Spinal cord (tissue), 10 donors: ENCODE measurements around the gene HOXA11. TPM values are rescaled to one million over a fixed set of nuclear protein-coding genes. Genes with fewer than 3 reads are reported as not detected.

Source experiments
- DNase-seq, 6 donors: peaks; one replicate each; pipeline versions ENCODE4 v3.0.0 to v3.0.0-alpha.2; 2013 to 2015; ENCODE audit warnings: low spot score in 6 of 6, low read depth in 4 of 6
- H3K27ac ChIP-seq: one replicate; pipeline ENCODE4 v1.5.1; 2013; ENCODE audit warnings: low read depth, low read length, control low read depth
- H3K27me3 ChIP-seq: one replicate; pipeline ENCODE4 v1.6.1; 2013; ENCODE audit warnings: low read length; ENCODE audit not compliant: control insufficient read depth, insufficient read depth
- H3K36me3 ChIP-seq: one replicate; pipeline ENCODE4 v1.6.1; 2013; ENCODE audit warnings: low read length; ENCODE audit not compliant: control insufficient read depth, insufficient read depth
- H3K4me1 ChIP-seq: one replicate; pipeline ENCODE4 v1.6.1; 2013; ENCODE audit warnings: low read length; ENCODE audit not compliant: control insufficient read depth, insufficient read depth
- H3K4me3 ChIP-seq: one replicate; pipeline ENCODE4 v1.5.1; 2013; ENCODE audit warnings: low read depth, low read length, control low read depth
- H3K9me3 ChIP-seq: one replicate; pipeline ENCODE4 v1.6.1; 2013; ENCODE audit warnings: low read length; ENCODE audit not compliant: control insufficient read depth, insufficient read depth
- WGBS: methylation state at CpG from one replicate; pipeline ENCODE4 v1.1.5; 2013; ENCODE audit warnings: missing lambda C conversion rate; ENCODE audit not compliant: insufficient coverage; 5-methylcytosine and 5-hydroxymethylcytosine counted together
- polyA plus RNA-seq, 2 donors: library from polyadenylated mRNA; unstranded; fragments of 120-200 nt; gene quantifications; one replicate each; pipeline ENCODE4 v1.2.1, GENCODE V29; 2013; ENCODE audit not compliant: insufficient read length in 2 of 2
- total RNA-seq, 2 donors: library from RNA; depleted of rRNA in 1 of 2; stranded (reverse); fragments of 120-200 nt in 1 of 2; fragments of >200 nt in 1 of 2; gene quantifications; one replicate each; pipeline versions ENCODE4 v1.2.3 to v1.2.4, GENCODE V29; 2013 to 2014
- donor health status: healthy.

Gene HOXA11
- total and polyA plus RNA-seq, 4 donors: 0.27 to 2.2 TPM; not detected in 2

GRCh38 chr7:27154369-27154768 lies 30.7 kb downstream of the HOXA11 start:
- H3K27ac ChIP-seq: peak overlapping the region; percentile 99
- DNase-seq: no peak
- H3K36me3 ChIP-seq: peaks cover 12% of the 10 kb centered on the region
- 40% methylated on average over 8 of the region's 10 CpGs for WGBS
- peak overlapping the region; percentile 74 for H3K4me3 ChIP-seq
- H3K27me3 ChIP-seq: peaks cover 8% of the 10 kb centered on the region
- H3K9me3 ChIP-seq: no peaks in the 10 kb centered on the region
- H3K4me1 ChIP-seq: peaks cover 76% of the 10 kb centered on the region

DNA sequence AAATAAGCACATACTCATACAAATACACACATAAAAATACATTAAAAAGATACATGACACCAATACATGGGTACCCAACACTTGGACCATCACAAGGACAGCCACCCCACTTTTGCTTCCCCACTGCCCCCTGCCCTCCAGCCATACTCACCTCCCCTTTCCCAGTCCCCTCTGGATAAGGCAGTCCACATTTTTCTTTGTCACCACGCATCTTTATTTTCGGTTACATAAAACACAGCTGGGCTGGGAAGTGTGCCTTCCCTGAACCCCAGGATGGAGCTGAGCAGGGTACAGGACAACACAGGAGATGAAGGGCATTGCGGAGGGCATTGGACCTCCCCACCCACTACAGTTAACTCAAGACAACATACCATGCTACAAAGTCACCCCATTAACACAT lies 31.5 kb downstream of the HOXA11 start:
- peaks cover 14% of the 10 kb centered on the region for H3K36me3 ChIP-seq
- H3K9me3 ChIP-seq: no peaks in the 10 kb centered on the region
- peak overlapping the region; percentile 99 for H3K27ac ChIP-seq
- WGBS: 43% methylated on average over 3 of the region's 3 CpGs
- DNase-seq: no peak
- peaks cover 76% of the 10 kb centered on the region for H3K4me1 ChIP-seq
- H3K4me3 ChIP-seq: peak overlapping the region; percentile 91
- peaks cover 5% of the 10 kb centered on the region for H3K27me3 ChIP-seq

GRCh38 chr7:27152816-27153442 lies 32.1 kb downstream of the HOXA11 start:
- peak overlapping the region; percentile 91 for H3K4me3 ChIP-seq
- WGBS: 20% methylated on average over 14 of the region's 22 CpGs
- H3K4me1 ChIP-seq: peaks cover 76% of the 10 kb centered on the region
- peaks cover 14% of the 10 kb centered on the region for H3K36me3 ChIP-seq
- H3K9me3 ChIP-seq: no peaks in the 10 kb centered on the region
- DNase-seq: peak in 1 of 6 donors; percentile 64
- H3K27ac ChIP-seq: peak overlapping the region; percentile 99
- H3K27me3 ChIP-seq: no peaks in the 10 kb centered on the region

- H3K9me3 ChIP-seq: no peaks in the 10 kb centered on the region
- H3K4me1 ChIP-seq: peaks cover 74% of the 10 kb centered on the region
- peak within 1 kb of the TSS; percentile 91 for H3K4me3 ChIP-seq
- peak within 1 kb of the TSS; percentile 99 for H3K27ac ChIP-seq
- H3K27me3 ChIP-seq: peaks cover 4% of the 10 kb centered on the region
- WGBS: 7% methylated on average over 48 of the region's 53 CpGs
- peak in 2 of 6 donors; percentile 81 to 96 for DNase-seq
- H3K36me3 ChIP-seq: peaks cover 18% of the 10 kb centered on the region
These were observed 32.9 kb downstream of the HOXA11 start, which contains the start of gene HOXA3 for GRCh38 chr7:27151931-27152815. Gene HOXA3 (minus strand): TSS chr7:27152583. CDS start chr7:27110640, 41,943 bp downstream.

- no peak for DNase-seq
- under 1% methylated on average over 20 of the region's 27 CpGs for WGBS
These were observed 33.6 kb downstream of the HOXA11 start for GRCh38 chr7:27151341-27151930.

DNA sequence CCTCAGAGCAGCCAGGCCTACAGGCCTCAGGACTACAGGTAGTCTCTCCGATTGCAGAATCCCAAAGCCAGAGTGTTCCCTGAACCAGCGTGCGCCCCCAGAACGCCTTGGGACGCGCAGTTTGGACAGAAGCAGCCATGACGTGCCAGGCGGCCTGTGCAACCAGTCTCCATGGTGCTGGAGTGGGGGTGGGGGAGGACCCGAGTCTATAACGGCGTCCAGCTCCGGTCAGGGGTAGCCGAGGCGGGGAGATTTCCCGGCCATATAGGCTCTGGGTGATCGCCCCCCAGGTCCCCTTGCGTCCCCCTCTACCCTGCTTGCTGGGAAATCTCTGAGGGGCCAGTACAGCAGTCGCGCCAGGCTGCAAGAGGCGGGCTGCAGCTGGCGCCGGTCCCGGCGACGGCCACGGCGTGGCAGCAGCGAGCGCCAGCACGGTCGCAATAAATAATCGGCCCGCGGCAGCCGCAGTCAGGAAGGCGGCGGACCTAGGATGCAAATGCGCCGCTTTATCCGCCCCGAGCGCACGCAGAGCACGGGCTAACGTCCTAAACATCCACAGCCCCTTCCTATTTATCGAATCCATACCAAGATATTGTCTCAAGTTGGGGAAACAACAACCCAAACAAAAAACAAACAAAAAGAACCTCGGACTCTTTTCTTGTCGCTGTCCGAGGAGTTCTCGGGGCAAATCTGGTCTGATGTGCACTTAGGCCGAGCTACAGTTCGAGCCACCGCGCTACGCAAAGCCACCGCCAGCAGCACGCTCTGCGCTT lies 34.3 kb downstream of the HOXA11 start:
- Histone ChIP-seq H3K4me1 (peaks cover 80% of the 10 kb centered on the region), H3K27me3 (peaks cover 4% of the 10 kb centered on the region), H3K9me3 (no peaks in the 10 kb centered on the region), H3K4me3 (peak overlapping the region; percentile 91), H3K36me3 (peaks cover 25% of the 10 kb centered on the region), H3K27ac (peak overlapping the region; percentile 99)
- peak in 2 of 6 donors; percentile 94 to 95 for DNase-seq
- WGBS: under 1% methylated on average over 57 of the region's 58 CpGs

More at GRCh38 chr7:27151341-27151930, 33.6 kb downstream of the HOXA11 start:
- Histone ChIP-seq H3K9me3 (no peaks in the 10 kb centered on the region), H3K27ac (peak overlapping the region; percentile 99), H3K36me3 (peaks cover 23% of the 10 kb centered on the region), H3K4me1 (peaks cover 78% of the 10 kb centered on the region), H3K27me3 (peaks cover 4% of the 10 kb centered on the region), H3K4me3 (peak overlapping the region; percentile 91)

DNA sequence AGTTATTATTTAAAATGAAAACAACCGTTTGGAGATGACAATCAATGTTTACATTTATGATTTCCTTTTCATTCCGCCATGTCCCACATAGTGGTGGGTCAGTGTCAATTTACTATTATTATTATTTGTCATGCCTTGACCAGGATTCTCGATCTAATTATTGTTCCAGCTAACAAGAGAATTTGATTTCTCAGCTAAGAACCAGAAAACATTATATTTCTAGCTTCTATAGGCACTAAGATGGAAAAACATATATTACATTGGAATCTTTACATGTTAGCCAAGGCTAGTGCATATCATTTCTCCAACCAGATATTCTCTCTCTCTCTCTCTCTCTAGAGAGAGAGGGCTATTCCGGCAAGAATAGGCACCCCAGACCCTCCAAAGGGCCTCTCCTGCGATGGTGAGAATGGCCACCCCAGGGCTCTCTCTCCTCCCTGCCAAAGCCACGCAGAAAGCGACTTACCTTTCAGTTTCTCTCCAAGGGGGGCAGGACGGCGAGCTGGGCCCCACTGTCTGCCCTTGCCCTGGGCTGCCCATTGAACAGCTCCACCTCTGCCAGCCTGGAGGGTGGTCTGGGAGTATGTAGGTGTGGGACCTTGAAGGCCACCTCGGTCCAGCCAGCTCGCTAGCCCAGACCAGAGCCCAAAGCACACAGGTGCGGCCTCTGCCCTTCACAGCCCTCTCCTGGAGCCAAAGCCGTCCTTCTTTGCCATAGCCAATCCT lies 35.0 kb downstream of the HOXA11 start:
- Histone ChIP-seq H3K27ac (peak overlapping the region; percentile 99), H3K4me1 (peaks cover 82% of the 10 kb centered on the region), H3K27me3 (peaks cover 4% of the 10 kb centered on the region), H3K9me3 (no peaks in the 10 kb centered on the region), H3K4me3 (peak overlapping the region; percentile 91), H3K36me3 (peaks cover 30% of the 10 kb centered on the region)
- DNase-seq: no peak
- 32% methylated on average over 7 of the region's 13 CpGs for WGBS

DNA sequence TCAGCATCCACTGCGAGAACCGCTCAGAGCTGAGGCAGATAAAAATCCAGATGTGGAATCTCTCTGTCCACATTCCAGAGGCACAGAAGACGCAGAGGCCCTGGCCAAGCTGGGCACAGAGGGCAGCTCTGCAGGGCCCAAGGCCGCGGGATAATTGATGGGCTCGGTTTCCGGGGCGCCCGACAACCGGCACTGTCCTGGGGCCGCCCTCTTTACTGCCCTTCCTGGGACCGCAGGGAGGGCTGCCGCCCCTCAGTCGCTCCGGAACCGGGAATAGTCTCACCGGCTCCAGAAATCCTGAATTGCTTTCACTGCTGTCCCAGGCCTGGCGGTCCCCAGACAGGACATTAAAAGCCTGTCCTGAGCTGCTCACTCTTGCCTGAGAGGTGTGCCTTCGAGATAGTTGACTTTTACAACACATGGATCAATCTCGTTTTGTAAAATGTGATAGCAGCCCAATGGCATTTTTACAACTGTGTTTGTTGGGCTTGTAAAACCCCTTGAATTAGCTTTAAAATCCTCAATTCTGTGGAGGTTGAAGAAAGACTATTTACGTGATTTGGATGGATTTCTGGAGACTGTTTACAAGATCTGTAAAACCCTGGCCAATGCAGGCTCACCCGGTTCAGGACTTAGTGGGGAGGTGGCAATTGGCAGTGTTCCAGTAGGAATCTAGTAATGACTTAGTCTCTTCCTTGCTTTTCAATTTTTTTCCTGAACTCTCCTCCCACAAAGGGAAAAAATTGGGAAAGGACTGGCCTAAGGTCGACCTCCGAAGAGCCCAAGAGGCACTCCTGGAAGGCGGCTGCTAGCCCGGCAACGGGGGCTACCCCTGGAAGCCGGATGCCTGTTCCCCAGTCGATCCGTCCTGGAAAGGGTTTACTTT lies 36.0 kb downstream of the HOXA11 start:
- peaks cover 30% of the 10 kb centered on the region for H3K36me3 ChIP-seq
- peaks cover 81% of the 10 kb centered on the region for H3K4me1 ChIP-seq
- no peaks in the 10 kb centered on the region for H3K9me3 ChIP-seq
- DNase-seq: peak in 2 of 6 donors; percentile 69 to 84
- peaks cover 4% of the 10 kb centered on the region for H3K27me3 ChIP-seq
- peak overlapping the region; percentile 99 for H3K27ac ChIP-seq
- peak overlapping the region; percentile 91 for H3K4me3 ChIP-seq
- 16% methylated on average over 29 of the region's 30 CpGs for WGBS
